Mesothelial cell of epicardium (in vitro differentiated cells): ENCODE measurements around the gene PARD3B. TPM values are rescaled to one million over a fixed set of nuclear protein-coding genes. Genes with fewer than 3 reads are reported as not detected.

Experiments
- DNase-seq, 2 experiments: peaks; one replicate each; pipeline ENCODE4 v3.0.0; 2021; ENCODE audit warnings: low spot score in 2 of 2; ENCODE audit not compliant: unreplicated experiment in 2 of 2
- H3K27ac Mint-ChIP-seq: 2 replicates; pipeline ENCODE4 v1.8.0; 2021; ENCODE audit warnings: mixed read lengths
- H3K27me3 Mint-ChIP-seq: 2 replicates; pipeline ENCODE4 v1.8.0; 2021; ENCODE audit warnings: low read depth, mixed read lengths
- H3K36me3 Mint-ChIP-seq: 2 replicates; pipeline ENCODE4 v1.8.0; 2021; ENCODE audit warnings: mixed read lengths
- H3K4me1 Mint-ChIP-seq: 2 replicates; pipeline ENCODE4 v1.8.0; 2021; ENCODE audit warnings: mixed read lengths
- H3K4me3 Mint-ChIP-seq: 2 replicates; pipeline ENCODE4 v1.8.0; 2021; ENCODE audit warnings: mild to moderate bottlenecking, moderate library complexity, mixed read lengths
- H3K9me3 Mint-ChIP-seq: 2 replicates; pipeline ENCODE4 v1.8.0; 2021; ENCODE audit warnings: mixed read lengths
- CTCF ChIP-seq: fragments of 200-600 bp; sonication (generic); IDR thresholded peaks from one replicate; pipeline ENCODE4 v1.5.0; 2021; ENCODE audit warnings: antibody characterized with exemption; ENCODE audit not compliant: unreplicated experiment
- total RNA-seq: library from RNA; stranded (reverse); gene quantifications from 3 replicates; pipeline ENCODE4 v1.2.1, GENCODE V29; 2021

PARD3B gene
- total RNA-seq, 1 donor from 2014 or later: 23.4 TPM

GRCh38 chr2:204770735-204771134, 225.5 kb downstream of the PARD3B start:
- no peaks in the 10 kb centered on the region for H3K27me3 Mint-ChIP-seq
- no peak overlapping the region for H3K4me3 Mint-ChIP-seq
- no peaks in the 10 kb centered on the region for H3K9me3 Mint-ChIP-seq
- DNase-seq: no peak
- no peak for TF ChIP-seq CTCF
- H3K36me3 Mint-ChIP-seq: no peaks in the 10 kb centered on the region
- no peak overlapping the region for H3K27ac Mint-ChIP-seq
- peaks cover 7% of the 10 kb centered on the region for H3K4me1 Mint-ChIP-seq

- Mint-ChIP-seq H3K27ac (no peak overlapping the region), H3K9me3 (no peaks in the 10 kb centered on the region), H3K4me3 (no peak overlapping the region), H3K27me3 (no peaks in the 10 kb centered on the region), H3K36me3 (no peaks in the 10 kb centered on the region), H3K4me1 (peaks cover 15% of the 10 kb centered on the region)
- TF ChIP-seq CTCF: no peak
- no peak for DNase-seq
Measured at GRCh38 chr2:204771721-204772120, 226.4 kb downstream of the PARD3B start.

- no peaks in the 10 kb centered on the region for H3K36me3 Mint-ChIP-seq
Measured at GRCh38 chr2:204772546-204772945, 227.3 kb downstream of the PARD3B start.

GRCh38 chr2:204775766-204776165, 230.5 kb downstream of the PARD3B start:
- no peaks in the 10 kb centered on the region for H3K27me3 Mint-ChIP-seq
- peaks cover 21% of the 10 kb centered on the region for H3K4me1 Mint-ChIP-seq
- H3K4me3 Mint-ChIP-seq: no peak overlapping the region
- H3K36me3 Mint-ChIP-seq: no peaks in the 10 kb centered on the region
- H3K27ac Mint-ChIP-seq: peak overlapping the region; percentile 11
- H3K9me3 Mint-ChIP-seq: no peaks in the 10 kb centered on the region
- TF ChIP-seq CTCF: no peak
- no peak for DNase-seq

More at GRCh38 chr2:204772546-204772945, 227.3 kb downstream of the PARD3B start:
- Mint-ChIP-seq H3K27ac (no peak overlapping the region), H3K9me3 (no peaks in the 10 kb centered on the region), H3K4me1 (peaks cover 21% of the 10 kb centered on the region), H3K27me3 (no peaks in the 10 kb centered on the region), H3K4me3 (no peak overlapping the region)
- no peak for DNase-seq
- TF ChIP-seq CTCF: no peak

GRCh38 chr2:204776781-204777559, 231.7 kb downstream of the PARD3B start:
- no peaks in the 10 kb centered on the region for H3K36me3 Mint-ChIP-seq
- H3K27me3 Mint-ChIP-seq: no peaks in the 10 kb centered on the region
- H3K27ac Mint-ChIP-seq: peak overlapping the region; percentile 56
- no peak for TF ChIP-seq CTCF
- no peaks in the 10 kb centered on the region for H3K9me3 Mint-ChIP-seq
- no peak overlapping the region for H3K4me3 Mint-ChIP-seq
- peaks cover 21% of the 10 kb centered on the region for H3K4me1 Mint-ChIP-seq
- no peak for DNase-seq
